ENCODE measurements around the gene MAU2.

GRCh38 chr19:19300613-19301012, 20.0 kb upstream of the MAU2 start:
- TF ChIP-seq CTCF (conservative IDR thresholded peaks at IDR 0.05 in 1 of 2, IDR thresholded peaks at IDR 0.05 in 1 of 2; ENCODE audit: low read depth in 1 of 2, low read length in 2 of 2): no peak
- TF ChIP-seq EZH2 (IDR thresholded peaks at IDR 0.05; ENCODE audit: low read length, missing control alignments): no peak
